ENCODE results near the gene CBX7. TPM values are rescaled to one million over a fixed set of nuclear protein-coding genes. Genes with fewer than 3 reads are reported as not detected.
A peak's percentile ranks its signal among the peaks of the same experiment; 100 is the strongest.

CBX7 gene
- total RNA-seq, 3 donors from 2014 or later = 23.6 to 125 (median 29.2) TPM

DNA sequence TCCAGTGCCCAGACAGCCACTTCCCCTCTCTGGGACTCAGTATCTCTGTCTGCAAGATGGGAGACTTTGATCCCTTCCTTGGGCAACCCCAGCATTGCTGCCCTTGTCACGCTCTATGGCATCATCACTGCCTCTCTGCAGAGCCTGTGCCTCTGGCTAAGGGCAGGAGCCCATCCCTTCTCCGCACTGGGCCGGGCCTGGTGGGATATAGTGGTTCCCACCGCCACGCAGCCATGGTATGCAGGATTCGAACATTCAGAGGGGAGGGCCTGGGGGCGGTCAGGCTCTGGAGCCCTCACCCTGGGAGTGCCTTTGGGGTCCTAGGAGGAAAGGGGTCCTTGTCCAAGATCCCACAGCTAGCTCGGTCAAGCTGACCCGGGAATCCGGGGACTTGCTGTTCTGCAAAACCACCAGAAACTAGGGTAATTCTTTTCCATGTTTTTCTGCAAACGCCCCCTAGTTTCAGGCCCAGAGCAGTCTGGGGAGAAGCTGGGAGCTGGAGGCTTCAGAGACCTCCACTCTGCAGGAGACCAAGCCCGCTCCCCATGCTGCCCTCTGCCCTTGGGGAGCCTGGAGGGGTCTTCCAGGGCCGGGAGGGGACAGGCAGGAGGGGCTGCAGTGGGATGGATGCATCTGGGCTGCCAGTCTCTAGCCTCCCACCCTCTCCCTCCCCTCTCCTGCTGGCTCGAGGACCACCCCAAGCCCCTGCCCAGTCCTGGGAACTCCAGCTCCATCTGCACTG is 24.4 kb upstream of the CBX7 start:
- Histone ChIP-seq H3K4me3 (no peak overlapping the region), H3K36me3 (ENCODE audit: low read depth) (no peaks in the 10 kb centered on the region), H3K4me1 (ENCODE audit: low read depth) (peaks cover 11% of the 10 kb centered on the region), H3K9me3 (no peaks in the 10 kb centered on the region)
- intact Hi-C loops (cut with DNase I, micrococcal nuclease) = loop anchor here in 1 of 2 donors (10.0 kb wide), 1 partner anchor 138 kb away; the partner anchor contains the start of gene RPL3
- ATAC-seq = no peak
- no peak for TF ChIP-seq CTCF (IDR thresholded peaks at IDR 0.05)
- no peak for DNase-seq

DNA sequence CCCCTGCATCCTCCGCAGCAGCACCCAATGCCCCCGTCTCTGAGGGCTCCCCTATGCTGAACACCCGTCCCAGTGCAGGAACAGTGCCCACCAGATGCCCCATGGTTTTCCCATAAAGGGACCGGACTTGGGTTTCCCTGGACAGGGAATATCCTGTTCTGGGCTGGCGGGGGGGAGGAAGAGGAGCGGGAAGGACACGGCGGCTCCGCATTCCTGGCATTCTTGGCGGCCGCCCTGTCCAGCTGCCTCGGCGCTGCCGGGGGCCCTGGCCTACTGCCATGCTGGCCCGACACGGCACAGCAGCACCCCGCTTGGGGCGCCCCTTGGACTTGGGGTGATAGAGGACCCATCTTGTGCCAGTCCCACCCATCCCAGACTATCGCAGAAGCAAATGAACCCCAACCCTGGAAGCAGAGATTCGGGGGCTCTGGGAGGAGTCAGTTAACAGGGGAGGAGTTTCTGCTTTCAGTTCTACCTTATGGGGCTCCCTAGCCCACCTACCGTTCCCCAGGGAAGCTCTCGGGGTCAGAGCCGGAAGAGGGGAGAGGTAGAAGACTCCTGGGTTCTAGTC is 23.7 kb upstream of the CBX7 start:
- TF ChIP-seq CTCF (IDR thresholded peaks at IDR 0.05) = no peak
- intact Hi-C loops (cut with DNase I, micrococcal nuclease) = loop anchor here in 1 of 2 donors (10.0 kb wide), 1 partner anchor 139 kb away; the partner anchor contains the start of gene RPL3
- Histone ChIP-seq H3K4me3 (no peak overlapping the region), H3K4me1 (ENCODE audit: low read depth) (peaks cover 13% of the 10 kb centered on the region), H3K36me3 (ENCODE audit: low read depth) (no peaks in the 10 kb centered on the region), H3K9me3 (no peaks in the 10 kb centered on the region)
- DNase-seq (peak in 1 of 3 donors; percentile 64), ATAC-seq (peak; percentile 10)

- ATAC-seq (no peak), DNase-seq (peak in 1 of 3 donors; percentile 56)
- intact Hi-C loops (cut with DNase I, micrococcal nuclease) = loop anchor here in 1 of 2 donors (10.0 kb wide), 1 partner anchor 139 kb away; the partner anchor contains the start of gene RPL3
- Histone ChIP-seq H3K36me3 (ENCODE audit: low read depth) (no peaks in the 10 kb centered on the region), H3K4me3 (no peak overlapping the region), H3K4me1 (ENCODE audit: low read depth) (peaks cover 16% of the 10 kb centered on the region), H3K9me3 (no peaks in the 10 kb centered on the region)
- TF ChIP-seq CTCF (IDR thresholded peaks at IDR 0.05) = no peak
These were observed 23.1 kb upstream of the CBX7 start for GRCh38 chr22:39175353-39176142.

DNA sequence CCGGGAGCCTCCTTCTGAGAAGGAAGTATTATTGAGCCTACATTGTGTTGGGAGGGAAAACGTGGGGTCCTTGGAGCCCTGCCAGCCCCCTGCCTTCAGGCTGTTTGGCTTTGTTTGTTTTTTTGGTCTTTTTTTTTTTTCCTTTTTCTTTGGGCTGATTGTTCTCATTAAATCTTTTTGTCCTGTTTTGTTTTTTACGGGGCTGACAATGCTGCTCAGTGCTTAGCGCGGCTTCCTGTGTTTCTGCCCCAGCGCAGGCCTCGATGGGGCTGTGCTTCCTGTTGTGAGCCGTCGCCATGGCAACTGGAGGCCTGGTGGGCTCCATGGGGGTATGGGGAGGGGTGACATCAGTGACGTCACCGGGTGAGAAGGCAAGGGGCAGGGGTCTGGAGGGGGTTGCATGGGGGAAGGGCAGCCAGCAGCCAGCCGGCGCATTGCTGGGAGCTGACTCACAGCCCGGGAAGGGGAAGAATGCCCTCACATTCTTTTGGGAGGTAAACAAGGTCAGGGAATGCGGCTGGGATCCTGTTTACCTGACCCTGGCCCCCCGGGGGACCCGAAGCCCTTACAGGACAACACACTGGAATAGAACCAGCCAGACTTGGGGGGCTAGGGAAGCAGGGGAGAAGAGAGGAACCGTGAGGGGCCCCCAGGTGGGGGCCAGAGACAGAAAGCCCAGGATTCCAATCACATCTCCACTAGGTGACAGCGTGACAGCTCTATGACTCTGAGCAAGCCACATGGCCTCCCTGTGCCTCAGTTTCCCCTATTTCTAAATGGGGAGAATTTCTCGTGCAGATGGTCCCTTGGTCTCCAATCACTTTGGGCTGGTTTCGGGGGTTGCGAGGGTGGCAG is 22.2 kb upstream of the CBX7 start:
- Histone ChIP-seq H3K4me3 (no peak overlapping the region), H3K9me3 (no peaks in the 10 kb centered on the region), H3K4me1 (ENCODE audit: low read depth) (peaks cover 16% of the 10 kb centered on the region), H3K36me3 (ENCODE audit: low read depth) (no peaks in the 10 kb centered on the region)
- ATAC-seq = peak; percentile 51
- intact Hi-C loops (cut with DNase I, micrococcal nuclease) = loop anchor here (5.0 to 10.0 kb wide), 2 partner anchors 138 to 140 kb away; partner anchors contain the start of gene RPL3 (in 1 of the 2)
- TF ChIP-seq CTCF (IDR thresholded peaks at IDR 0.05) = no peak
- DNase-seq = peak; percentile 55 to 89 (median 69)

Data from mucosa of descending colon (tissue), 3 donors.